Loucy (cell line): ENCODE results near the gene C20orf202.

ENCODE experiments used
- H2AFZ ChIP-seq: fragments of 200-600 bp; sonication (generic); 2 replicates; pipeline ENCODE4 v1.6.0; 2016; ENCODE audit warnings: antibody characterized with exemption, mild to moderate bottlenecking, low read length, moderate library complexity
- H3F3A ChIP-seq: fragments of 200-600 bp; 2 replicates; pipeline ENCODE4 v1.6.0; 2016; ENCODE audit warnings: antibody characterized with exemption, low read depth, mild to moderate bottlenecking
- H3K27me3 ChIP-seq: fragments of 200-600 bp; sonication (generic); 2 replicates; pipeline ENCODE4 v1.6.1; 2014; ENCODE audit warnings: low read length, mild to moderate bottlenecking; ENCODE audit not compliant: insufficient read depth, poor library complexity, severe bottlenecking
- H3K36me3 ChIP-seq: fragments of 200-600 bp; sonication (generic); 2 replicates; pipeline ENCODE4 v1.6.1; 2016; ENCODE audit warnings: low read length; ENCODE audit not compliant: insufficient read depth
- H3K4me1 ChIP-seq: fragments of 200-600 bp; sonication (generic); 2 replicates; pipeline ENCODE4 v1.5.1; 2014; ENCODE audit warnings: low read length, mild to moderate bottlenecking; ENCODE audit not compliant: insufficient read depth, poor library complexity, severe bottlenecking
- H3K4me2 ChIP-seq: fragments of 200-600 bp; sonication (generic); 2 replicates; pipeline ENCODE4 v1.6.0; 2014; ENCODE audit warnings: antibody characterized with exemption, low read length, low read depth, mild to moderate bottlenecking; ENCODE audit not compliant: poor library complexity, severe bottlenecking
- H3K4me3 ChIP-seq: fragments of 200-600 bp; sonication (generic); 2 replicates; pipeline ENCODE4 v1.5.1; 2014; ENCODE audit warnings: low read length, mild to moderate bottlenecking, mixed read lengths; ENCODE audit not compliant: poor library complexity, severe bottlenecking
- H3K79me2 ChIP-seq: fragments of 200-600 bp; sonication (generic); 2 replicates; pipeline ENCODE4 v1.6.1; 2014; ENCODE audit warnings: low read length; ENCODE audit not compliant: insufficient read depth
- H3K9ac ChIP-seq: fragments of 200-600 bp; sonication (generic); 2 replicates; pipeline ENCODE4 v1.6.0; 2014; ENCODE audit warnings: mild to moderate bottlenecking, low read depth, low read length, moderate library complexity; ENCODE audit not compliant: poor library complexity, severe bottlenecking
- H3K9me2 ChIP-seq: fragments of 200-600 bp; sonication (generic); replicated peaks from 2 replicates; pipeline ENCODE4 v1.6.1; 2016; ENCODE audit warnings: low read depth, low read length, mixed read lengths
- H3K9me3 ChIP-seq: fragments of 200-600 bp; sonication (generic); 2 replicates; pipeline ENCODE4 v1.6.1; 2014; ENCODE audit warnings: mild to moderate bottlenecking, antibody characterized with exemption, low read length, low read depth; ENCODE audit not compliant: insufficient read depth
- H4K20me1 ChIP-seq: fragments of 200-600 bp; sonication (generic); 2 replicates; pipeline ENCODE4 v1.6.0; 2014; ENCODE audit warnings: antibody characterized with exemption, low read length, mild to moderate bottlenecking; ENCODE audit not compliant: insufficient read depth, poor library complexity, severe bottlenecking
- CTCF ChIP-seq: fragments of 200-600 bp; sonication (generic); conservative IDR thresholded peaks from 2 replicates; pipeline ENCODE4 v1.5.1; 2014; ENCODE audit warnings: mild to moderate bottlenecking, antibody characterized with exemption, low read length
- EZH2phosphoT487 ChIP-seq: fragments of 200-600 bp; IDR thresholded peaks from 2 replicates; pipeline ENCODE4 v1.6.1; 2018; ENCODE audit warnings: antibody characterized with exemption, mild to moderate bottlenecking, moderate library complexity, borderline replicate concordance

C20orf202 gene

GRCh38 chr20:1183153-1183552, 20.1 kb upstream of the C20orf202 start:
- H3K4me2 ChIP-seq, result no peak overlapping the region
- H3K36me3 ChIP-seq, result no peaks in the 10 kb centered on the region
- TF ChIP-seq CTCF (no peak), EZH2phosphoT487 (no peak)
- H3K9ac ChIP-seq, result no peak overlapping the region
- no peaks in the 10 kb centered on the region for H3F3A ChIP-seq
- no peaks in the 10 kb centered on the region for H3K9me2 ChIP-seq
- no peak overlapping the region for H3K4me3 ChIP-seq
- H3K79me2 ChIP-seq, result no peaks in the 10 kb centered on the region
- no peaks in the 10 kb centered on the region for H3K27me3 ChIP-seq
- H3K4me1 ChIP-seq, result no peaks in the 10 kb centered on the region
- no peak overlapping the region for H2AFZ ChIP-seq
- no peaks in the 10 kb centered on the region for H4K20me1 ChIP-seq
- H3K9me3 ChIP-seq, result no peaks in the 10 kb centered on the region

GRCh38 chr20:1184260-1184637, 19.0 kb upstream of the C20orf202 start:
- no peak overlapping the region for H2AFZ ChIP-seq
- H3K27me3 ChIP-seq, result no peaks in the 10 kb centered on the region
- H4K20me1 ChIP-seq, result no peaks in the 10 kb centered on the region
- H3K9ac ChIP-seq, result no peak overlapping the region
- H3K36me3 ChIP-seq, result no peaks in the 10 kb centered on the region
- no peak overlapping the region for H3K4me3 ChIP-seq
- H3K9me2 ChIP-seq, result no peaks in the 10 kb centered on the region
- no peaks in the 10 kb centered on the region for H3K9me3 ChIP-seq
- H3K79me2 ChIP-seq, result no peaks in the 10 kb centered on the region
- no peak for TF ChIP-seq EZH2phosphoT487
- TF ChIP-seq CTCF, result no peak
- H3K4me2 ChIP-seq, result no peak overlapping the region
- H3K4me1 ChIP-seq, result no peaks in the 10 kb centered on the region
- H3F3A ChIP-seq, result no peaks in the 10 kb centered on the region

- H3F3A ChIP-seq, result no peaks in the 10 kb centered on the region
- TF ChIP-seq CTCF (no peak), EZH2phosphoT487 (no peak)
- no peak within 1 kb of the TSS for H3K9ac ChIP-seq
- H3K9me3 ChIP-seq, result no peaks in the 10 kb centered on the region
- no peak within 1 kb of the TSS for H3K4me3 ChIP-seq
- H3K27me3 ChIP-seq, result no peaks in the 10 kb centered on the region
- H4K20me1 ChIP-seq, result no peaks in the 10 kb centered on the region
- H3K9me2 ChIP-seq, result no peaks in the 10 kb centered on the region
- H2AFZ ChIP-seq, result no peak within 1 kb of the TSS
- H3K79me2 ChIP-seq, result no peaks in the 10 kb centered on the region
- H3K4me2 ChIP-seq, result no peak within 1 kb of the TSS
- H3K36me3 ChIP-seq, result no peaks in the 10 kb centered on the region
- no peaks in the 10 kb centered on the region for H3K4me1 ChIP-seq
These were observed 18.5 kb upstream of the C20orf202 start, which contains the start of gene TMEM74B for GRCh38 chr20:1184638-1185315. TMEM74B (minus strand) TSS chr20:1184981; CDS start chr20:1183801, 1,180 bp downstream.
